ENCODE data around the gene RREB1. TPM values are rescaled to one million over a fixed set of nuclear protein-coding genes. Genes with fewer than 3 reads are reported as not detected.
A peak's percentile ranks its signal among the peaks of the same experiment; 100 is the strongest.

Gene RREB1
- total RNA-seq, 1 experiment from 2014 or later, result 35.8 TPM

- no peak overlapping the region for H4K8ac ChIP-seq (replicated peaks; ENCODE audit: insufficient read length, low read depth, low read length)
- Mint-ChIP-seq H3K27me3 (ENCODE audit: low read depth) (no peaks in the 10 kb centered on the region), H3K4me1 (peaks cover 27 to 31% of the 10 kb centered on the region in 2 experiments), H3K36me3 (ENCODE audit: insufficient read depth in 1 of 3, low read depth in 3 of 3) (peaks cover 2 to 8% (median 4%) of the 10 kb centered on the region in 3 experiments; a peak in 6 of 7 replicates), H3K9me3 (no peaks in the 10 kb centered on the region), H3K4me3 (no peak overlapping the region), H3K27ac (peak overlapping the region in 1 of 3 experiments; percentile 38; a peak in 1 of 7 replicates)
- H3K4ac ChIP-seq (ENCODE audit: low read depth, low read length), result no peak overlapping the region
- H3K9ac ChIP-seq (ENCODE audit: extremely low read depth, insufficient read length, low read length), result no peak overlapping the region
- DNase-seq, result no peak
- no peak overlapping the region for H3K27ac ChIP-seq (ENCODE audit: insufficient read length, low read depth, low read length)
- H2BK20ac ChIP-seq (ENCODE audit: low read depth, low read length, poor library complexity, severe bottlenecking), result no peak overlapping the region
- H3K79me1 ChIP-seq (ENCODE audit: insufficient read depth, low read depth, low read length, poor library complexity, severe bottlenecking), result no peaks in the 10 kb centered on the region
- no peak overlapping the region for H4K91ac ChIP-seq (ENCODE audit: insufficient read length, low read depth, low read length)
- H2BK120ac ChIP-seq (ENCODE audit: low read depth, low read length, poor library complexity, severe bottlenecking), result no peak overlapping the region
- no CpG with 5 or more reads among the region's 8 CpGs for WGBS (ENCODE audit: extremely low coverage, insufficient read length, low lambda C conversion rate)
- H3K4me1 ChIP-seq (ENCODE audit: insufficient read depth, low read length), result peaks cover 9% of the 10 kb centered on the region
- H3K56ac ChIP-seq (ENCODE audit: insufficient read length, low read depth, low read length), result no peak overlapping the region
- no peak overlapping the region for H2BK12ac ChIP-seq (ENCODE audit: insufficient read length, low read depth, low read length)
- no peak for TF ChIP-seq CTCF (conservative IDR thresholded peaks at IDR 0.05)
- no peak overlapping the region for H4K5ac ChIP-seq (ENCODE audit: insufficient read length, low read depth, low read length)
- H3K79me2 ChIP-seq (ENCODE audit: insufficient read depth, low read length), result no peaks in the 10 kb centered on the region
- no peaks in the 10 kb centered on the region for H3K9me3 ChIP-seq (ENCODE audit: control insufficient read depth, low read depth, low read length)
- no peak overlapping the region for H2AK5ac ChIP-seq (ENCODE audit: insufficient read length, low read length)
- H2BK5ac ChIP-seq (ENCODE audit: insufficient read length, low read length), result no peak overlapping the region
- no peaks in the 10 kb centered on the region for H3K23me2 ChIP-seq (ENCODE audit: insufficient read length, low read depth, low read length, poor library complexity, severe bottlenecking)
- no peak overlapping the region for H2AFZ ChIP-seq (ENCODE audit: low read length)
- no peaks in the 10 kb centered on the region for H4K20me1 ChIP-seq (ENCODE audit: control insufficient read depth, insufficient read depth, insufficient read length)
- H3K18ac ChIP-seq (ENCODE audit: insufficient read length, low read depth, low read length), result no peak overlapping the region
- H3K23ac ChIP-seq (ENCODE audit: insufficient read length, low read depth, low read length), result no peak overlapping the region
- no peak overlapping the region for H3T11ph ChIP-seq (ENCODE audit: low read length)
- no peak overlapping the region for H3K4me2 ChIP-seq (ENCODE audit: insufficient read depth, insufficient read length, low read length)
- no peak overlapping the region for H2BK15ac ChIP-seq (ENCODE audit: low read depth, low read length)
- H3K27me3 ChIP-seq (ENCODE audit: insufficient read depth, low read length), result no peaks in the 10 kb centered on the region
- no peak overlapping the region for H3K14ac ChIP-seq (ENCODE audit: insufficient read depth, low read length)
Observed at GRCh38 chr6:7237653-7238188, 130.0 kb downstream of the RREB1 start.

Data from H9 (cell line).